ELF-1 (cell line): ENCODE measurements around the gene HLCS.

ENCODE experiments used
- DNase-seq: peaks from one replicate; pipeline ENCODE4 v3.0.0-alpha.2; 2016; ENCODE audit warnings: low read depth, low spot score

HLCS gene

DNA sequence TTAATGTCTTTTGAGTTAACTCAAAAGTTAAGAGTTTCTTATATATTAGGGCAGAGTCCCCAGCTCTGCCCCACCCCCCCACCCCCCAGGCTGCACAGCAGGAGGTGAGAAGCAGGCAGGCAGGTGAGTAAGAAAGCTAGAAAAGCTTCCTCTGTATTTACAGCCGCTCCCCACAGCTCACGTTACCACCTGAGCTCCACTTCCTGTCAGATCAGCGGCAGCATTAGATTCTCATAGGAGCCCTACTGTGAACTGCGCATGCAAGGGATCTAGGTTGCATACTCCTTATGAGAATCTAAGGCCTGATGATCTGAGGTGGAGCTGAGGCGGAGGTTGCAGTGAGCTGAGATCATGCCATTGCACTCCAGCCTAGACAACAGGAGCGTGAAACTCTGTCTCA is 185.6 kb downstream of the HLCS start:
- no peak for DNase-seq

DNA sequence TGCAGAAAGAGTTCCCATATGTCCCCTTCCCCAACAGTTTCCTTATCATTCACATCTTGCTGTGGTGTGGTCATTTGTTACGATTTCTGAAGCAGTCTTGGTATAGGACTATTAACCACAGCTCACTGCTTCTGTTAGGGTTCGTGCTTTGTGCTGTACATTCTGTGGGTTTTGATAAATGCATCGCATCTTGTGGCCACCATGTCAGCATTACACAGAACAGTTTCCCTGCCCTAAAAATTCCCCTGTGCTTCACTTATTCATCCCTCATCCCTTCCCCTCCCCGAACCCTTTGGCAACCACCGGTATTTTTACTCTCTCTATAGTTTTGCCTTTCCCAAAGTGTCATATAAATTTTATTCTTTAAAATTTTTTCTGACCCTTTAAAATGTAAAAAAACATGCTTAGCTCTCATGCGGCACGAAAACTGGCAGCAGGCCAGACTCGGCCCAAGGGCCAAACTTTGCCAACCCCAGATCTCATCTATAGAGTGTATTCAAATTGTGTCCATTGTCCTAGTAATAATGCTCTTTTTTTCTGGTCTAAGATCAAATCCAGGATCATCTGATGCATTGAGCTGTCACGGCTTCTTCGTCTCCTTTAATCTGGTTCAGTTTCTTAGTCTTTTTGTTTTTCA is 189.4 kb downstream of the HLCS start:
- DNase-seq, result no peak

DNA sequence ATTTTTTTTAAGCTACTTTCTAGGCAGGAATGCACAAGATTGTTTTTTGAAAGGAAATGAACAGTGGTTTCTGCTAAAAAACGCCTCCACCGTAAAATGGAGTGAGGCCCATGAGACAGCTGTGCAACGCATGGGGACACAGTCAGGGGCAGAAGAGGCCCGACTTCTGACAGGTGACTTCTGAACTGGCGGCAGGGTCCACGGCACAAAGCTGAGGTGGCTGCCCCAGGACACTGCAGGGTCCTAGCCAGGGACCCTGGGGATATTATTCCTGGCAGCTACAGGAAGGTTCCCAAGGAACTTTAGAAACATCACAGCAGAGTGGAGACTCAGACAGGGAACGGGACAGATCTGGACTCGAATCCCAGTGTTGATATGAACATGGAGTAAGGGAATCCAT is 192.5 kb downstream of the HLCS start:
- DNase-seq, result no peak

DNA sequence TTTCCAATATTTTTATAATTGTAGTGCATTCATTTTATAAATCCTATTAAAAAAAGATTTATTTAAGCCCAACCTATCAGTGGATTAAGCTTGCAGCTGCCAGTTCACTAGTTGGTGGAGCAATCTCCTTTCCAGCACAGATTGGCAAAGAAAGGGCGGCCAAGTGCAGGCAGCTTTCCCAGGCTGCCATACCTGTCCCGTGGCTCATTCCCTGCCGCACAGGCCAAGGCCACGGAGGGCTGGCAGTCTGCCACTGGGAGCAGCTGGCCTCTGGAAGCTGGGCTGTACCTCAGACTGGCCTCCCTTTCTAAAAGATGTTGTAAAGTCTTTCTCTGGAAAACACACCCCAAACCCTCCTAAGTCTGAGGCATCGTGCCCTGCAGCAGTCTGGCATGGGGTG is 193.4 kb downstream of the HLCS start:
- no peak for DNase-seq

DNA sequence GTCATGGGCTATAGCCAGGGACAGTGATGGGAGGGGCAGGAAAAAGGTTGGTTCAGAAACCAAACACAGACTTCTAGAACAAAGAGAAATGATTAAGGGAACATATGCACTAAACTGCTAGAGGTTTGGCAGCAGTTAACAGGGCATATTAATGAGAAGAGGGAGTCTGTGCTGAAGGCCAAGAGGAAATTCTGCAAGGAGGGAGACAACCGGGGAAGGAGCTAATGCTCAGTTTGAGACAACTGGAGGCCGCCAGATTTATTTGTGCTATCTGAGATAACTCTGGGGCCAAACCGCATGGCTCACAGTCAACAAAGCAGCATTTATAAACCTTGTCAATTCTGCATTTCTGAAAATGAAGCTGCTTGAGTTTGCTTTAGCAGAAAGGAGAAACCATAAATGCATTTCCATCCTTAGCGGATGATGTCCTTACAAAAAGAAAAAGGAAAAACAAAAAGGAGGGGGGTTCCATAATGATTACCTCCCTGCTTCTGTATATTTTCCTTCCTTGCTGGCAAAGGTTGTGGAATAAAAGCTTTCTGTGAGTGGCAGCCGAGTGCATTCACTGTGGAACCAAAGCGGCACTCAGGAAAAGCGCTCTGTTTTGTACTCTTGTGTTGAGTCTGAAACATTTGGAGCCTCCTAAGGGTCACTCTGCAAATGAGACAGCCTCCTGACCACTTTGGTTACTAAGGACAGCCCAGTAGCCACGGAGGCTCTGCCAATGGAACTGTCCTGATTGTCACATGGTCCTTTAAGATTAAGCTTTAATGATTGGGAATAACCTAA is 197.2 kb downstream of the HLCS start:
- DNase-seq, result no peak

GRCh38 chr21:36768496-36768895 is 198.0 kb downstream of the HLCS start:
- no peak for DNase-seq

DNA sequence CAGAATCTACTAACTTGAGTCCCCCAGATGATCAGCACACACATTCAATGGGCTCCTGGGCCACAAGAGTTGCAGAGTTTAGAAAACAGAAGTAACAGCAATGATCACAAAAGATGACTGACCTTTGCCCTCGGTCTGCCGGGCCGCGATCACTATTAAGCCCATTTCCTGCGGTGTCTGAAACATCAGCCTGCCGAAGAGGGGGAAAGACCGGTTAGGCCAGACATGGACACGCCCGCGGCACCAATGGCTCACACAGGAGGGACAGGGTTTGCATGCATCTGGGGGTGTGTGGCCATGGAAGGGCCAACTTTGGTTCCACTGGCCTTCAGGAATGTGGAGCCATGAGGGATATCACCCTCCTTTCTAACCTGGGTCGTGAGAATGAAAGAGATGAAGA is 199.4 kb downstream of the HLCS start:
- peak; percentile 23 for DNase-seq

GRCh38 chr21:36766511-36766910 is 200.0 kb downstream of the HLCS start:
- no peak for DNase-seq

DNA sequence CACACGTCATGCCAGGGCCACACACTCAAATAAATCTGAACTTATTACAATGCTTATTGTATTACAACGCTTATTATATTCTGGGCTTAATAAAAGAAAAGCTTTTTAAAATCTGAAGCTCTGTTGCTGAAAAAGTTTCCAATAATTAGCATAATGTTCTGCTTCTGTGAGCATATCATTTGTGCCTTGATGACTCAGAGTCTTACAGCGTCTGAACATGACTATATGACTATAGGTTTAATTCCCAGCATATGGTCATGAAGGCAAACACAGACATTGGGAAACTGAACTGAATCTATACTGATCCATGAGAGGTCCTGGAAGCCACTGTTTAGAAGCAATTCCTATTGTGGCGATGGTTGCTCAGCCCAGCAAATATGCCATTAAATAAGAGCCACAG is 201.2 kb downstream of the HLCS start:
- no peak for DNase-seq

- DNase-seq, result no peak
These were observed 203.2 kb downstream of the HLCS start for GRCh38 chr21:36763305-36763704.

DNA sequence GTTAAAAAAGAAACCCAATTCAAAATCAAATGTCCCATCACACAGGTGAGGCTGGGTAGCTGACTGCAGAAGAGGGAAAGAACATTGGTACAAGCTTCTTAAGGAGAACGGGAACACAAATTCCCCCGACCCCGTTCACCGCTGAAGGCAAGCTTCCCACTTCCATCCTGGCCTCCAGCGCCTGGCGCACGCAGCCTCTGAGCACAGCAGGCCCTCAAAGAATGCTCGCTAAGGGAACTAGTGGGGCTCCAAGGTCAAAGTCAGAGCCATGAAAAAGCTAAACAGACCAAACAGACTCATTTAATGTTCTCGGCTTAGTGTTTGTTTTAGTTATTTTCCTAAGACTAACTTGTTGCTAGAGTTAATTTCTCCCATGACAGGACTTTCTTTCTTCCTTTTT is 203.8 kb downstream of the HLCS start:
- no peak for DNase-seq

DNA sequence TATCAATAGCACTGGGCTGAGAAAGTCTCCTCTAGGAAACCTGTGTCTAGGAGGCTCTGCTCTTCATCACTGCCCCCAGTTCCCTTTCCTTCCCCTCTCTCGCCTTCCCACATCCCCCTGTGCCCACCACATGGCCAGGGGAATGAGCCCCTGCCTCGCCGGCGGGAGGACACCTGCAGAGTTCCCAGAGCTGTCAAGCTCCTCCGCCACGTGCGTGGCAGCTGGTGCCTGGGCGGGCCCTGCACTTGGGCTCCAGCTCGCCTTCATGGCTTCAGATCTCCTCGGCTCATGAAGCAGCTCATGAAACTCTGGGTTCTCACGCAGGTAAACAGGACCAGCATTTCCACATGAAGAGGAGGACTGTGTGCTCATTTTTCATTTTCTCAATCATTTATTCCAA is 204.8 kb downstream of the HLCS start:
- no peak for DNase-seq

DNA sequence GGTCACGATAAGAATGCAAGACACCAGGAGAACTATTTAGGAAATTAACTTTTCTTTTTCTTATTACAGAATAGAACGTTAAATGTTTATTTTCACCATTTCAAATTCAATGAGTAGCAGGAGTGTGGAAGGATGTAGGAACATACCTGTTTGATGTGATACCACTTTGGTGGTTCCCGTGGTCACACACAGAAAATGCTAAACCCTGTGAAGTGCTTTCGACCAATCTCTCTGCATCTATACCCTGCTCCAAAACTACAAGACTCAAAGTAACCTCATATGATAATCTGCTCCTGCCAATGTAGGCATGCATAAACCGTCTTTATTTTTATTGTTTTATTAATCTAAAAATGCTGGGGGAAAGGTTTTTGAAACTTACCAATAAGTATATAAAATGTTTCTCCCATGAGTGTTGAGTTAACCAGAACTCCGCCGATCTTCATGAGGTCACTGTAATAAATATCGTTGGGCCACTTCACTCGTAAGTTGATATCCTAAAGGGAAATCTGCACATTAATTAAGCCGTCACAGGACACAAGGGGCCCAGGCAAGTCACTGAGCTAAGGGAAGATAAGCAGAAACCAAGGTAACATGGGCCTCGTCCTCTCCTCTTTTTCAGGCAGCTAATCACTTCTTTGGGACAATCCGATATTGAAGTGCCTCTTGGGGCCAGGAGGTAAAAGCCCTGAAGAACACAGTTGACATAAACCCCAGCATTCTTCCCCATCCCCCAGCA is 207.0 kb downstream of the HLCS start:
- DNase-seq, result no peak

DNA sequence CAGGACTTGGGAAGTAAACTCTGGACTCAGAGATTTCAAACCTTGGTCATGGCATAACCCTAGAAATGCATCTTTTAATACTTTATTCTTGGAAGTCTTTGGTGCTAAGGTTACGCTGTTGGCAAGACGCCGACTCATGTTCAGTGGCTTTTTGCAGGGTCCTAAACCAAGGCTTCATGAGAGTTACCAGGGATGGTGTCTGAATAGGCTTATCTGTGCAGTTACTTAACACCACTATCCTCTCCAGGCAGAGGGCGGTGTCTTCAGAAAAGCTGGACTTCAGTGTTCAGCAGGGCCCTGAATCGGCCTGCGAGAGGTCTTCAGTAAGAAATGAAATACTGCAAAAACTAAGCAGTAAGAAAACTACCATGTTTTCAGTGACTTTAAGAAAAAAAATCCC is 209.3 kb downstream of the HLCS start:
- DNase-seq, result peak; percentile 21

DNA sequence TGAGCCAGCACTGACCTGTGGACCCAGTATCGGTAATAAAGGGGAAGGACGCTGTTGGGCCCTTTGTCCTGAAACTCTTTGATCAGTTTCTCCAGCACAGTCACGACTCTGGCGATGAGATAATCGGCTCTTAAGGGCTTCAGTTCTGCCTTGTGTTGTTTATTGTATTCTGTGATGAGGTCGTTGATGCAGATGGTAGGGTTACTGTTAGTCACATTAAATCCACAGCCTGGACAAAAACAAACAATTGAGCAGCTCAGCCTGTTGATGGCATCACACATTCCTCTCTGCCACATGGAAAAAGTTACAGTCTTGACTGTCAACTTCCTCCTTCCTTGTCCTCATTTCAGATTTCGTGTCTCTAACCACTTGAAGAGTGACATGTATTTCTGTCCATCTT is 209.9 kb downstream of the HLCS start:
- DNase-seq, result no peak

DNA sequence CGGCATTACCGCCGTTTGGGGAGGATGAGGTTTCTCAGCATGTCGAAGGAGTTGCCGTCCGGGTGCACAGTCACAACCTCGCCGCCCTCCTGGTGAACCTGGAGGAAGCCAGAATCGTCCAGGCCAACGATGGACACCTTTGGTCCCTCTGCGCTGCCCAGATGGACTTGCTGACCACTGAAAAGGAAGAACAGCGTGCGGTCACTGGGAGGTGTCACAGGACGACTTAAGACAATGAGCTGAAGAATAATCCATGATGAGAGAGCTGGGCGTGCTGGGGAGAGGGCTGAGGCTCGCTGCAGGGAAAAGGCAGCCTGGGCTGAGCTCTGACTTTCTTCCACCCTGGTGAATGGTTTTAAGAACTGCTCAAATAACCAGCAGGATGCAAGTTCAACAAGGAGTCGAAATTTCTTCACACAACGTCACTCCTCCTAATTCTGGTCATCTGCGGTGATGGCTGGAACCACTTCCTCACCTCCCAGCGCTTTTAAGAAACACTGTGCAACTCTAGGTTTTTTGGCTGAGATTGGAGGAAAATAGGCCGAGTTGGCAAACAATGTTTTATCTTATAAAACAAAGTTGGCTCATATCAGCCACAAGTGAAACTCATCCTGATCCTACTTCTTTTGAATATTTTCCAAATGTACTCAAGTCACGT is 212.1 kb downstream of the HLCS start:
- DNase-seq, result no peak

GRCh38 chr21:36753556-36753955 is 212.9 kb downstream of the HLCS start:
- no peak for DNase-seq

GRCh38 chr21:36751383-36751782 is 215.1 kb downstream of the HLCS start:
- peak; percentile 22 for DNase-seq

DNA sequence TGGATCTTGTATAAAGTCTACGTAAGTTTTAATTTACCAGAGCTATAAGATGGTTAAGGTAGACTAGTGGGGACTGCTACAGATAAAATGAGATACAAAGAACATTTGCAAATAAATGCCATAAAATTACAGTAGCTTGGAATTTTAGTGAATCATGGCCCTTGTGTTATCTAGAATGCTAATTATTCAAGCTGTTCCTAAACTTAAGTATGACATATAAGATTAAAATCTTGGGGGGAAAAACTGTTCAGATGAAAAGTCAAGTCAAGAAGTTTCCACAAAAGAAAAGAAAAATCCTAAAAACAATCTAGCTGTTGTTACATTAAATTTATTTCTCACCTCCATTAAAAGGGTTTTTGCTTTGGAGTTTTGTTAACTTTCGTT is 215.9 kb downstream of the HLCS start:
- no peak for DNase-seq

GRCh38 chr21:36749935-36750575 is 216.4 kb downstream of the HLCS start:
- peak; percentile 92 for DNase-seq

GRCh38 chr21:36747815-36748383 is 218.6 kb downstream of the HLCS start:
- DNase-seq, result peak; percentile 51
